LNCaP clone FGC (cell line): Measurements from ENCODE around the gene S100A13.

Experiments used
- DNase-seq: peaks from one replicate; pipeline ENCODE4 v3.0.0-alpha.2; 2011; ENCODE audit warnings: low read depth
- H3K4me3 ChIP-seq: 2 replicates; pipeline ENCODE4 v1.5.1; 2011; ENCODE audit warnings: mild to moderate bottlenecking, low read depth, low read length, control low read depth
- TF ChIP-seq, protein P1 (sequence below): IDR thresholded peaks from 2 replicates; pipeline ENCODE4 v1.5.1; 2012; ENCODE audit warnings: mild to moderate bottlenecking; ENCODE audit not compliant: control insufficient read depth, insufficient read depth; ENCODE audit errors: extremely low read depth

The S100A13 gene

GRCh38 chr1:153655333-153655732 lies 28.0 kb upstream of the S100A13 start:
- no peak overlapping the region for H3K4me3 ChIP-seq
- TF ChIP-seq, protein P1, sequence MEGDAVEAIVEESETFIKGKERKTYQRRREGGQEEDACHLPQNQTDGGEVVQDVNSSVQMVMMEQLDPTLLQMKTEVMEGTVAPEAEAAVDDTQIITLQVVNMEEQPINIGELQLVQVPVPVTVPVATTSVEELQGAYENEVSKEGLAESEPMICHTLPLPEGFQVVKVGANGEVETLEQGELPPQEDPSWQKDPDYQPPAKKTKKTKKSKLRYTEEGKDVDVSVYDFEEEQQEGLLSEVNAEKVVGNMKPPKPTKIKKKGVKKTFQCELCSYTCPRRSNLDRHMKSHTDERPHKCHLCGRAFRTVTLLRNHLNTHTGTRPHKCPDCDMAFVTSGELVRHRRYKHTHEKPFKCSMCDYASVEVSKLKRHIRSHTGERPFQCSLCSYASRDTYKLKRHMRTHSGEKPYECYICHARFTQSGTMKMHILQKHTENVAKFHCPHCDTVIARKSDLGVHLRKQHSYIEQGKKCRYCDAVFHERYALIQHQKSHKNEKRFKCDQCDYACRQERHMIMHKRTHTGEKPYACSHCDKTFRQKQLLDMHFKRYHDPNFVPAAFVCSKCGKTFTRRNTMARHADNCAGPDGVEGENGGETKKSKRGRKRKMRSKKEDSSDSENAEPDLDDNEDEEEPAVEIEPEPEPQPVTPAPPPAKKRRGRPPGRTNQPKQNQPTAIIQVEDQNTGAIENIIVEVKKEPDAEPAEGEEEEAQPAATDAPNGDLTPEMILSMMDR: no peak
- DNase-seq: no peak

GRCh38 chr1:153652805-153653500 lies 25.6 kb upstream of the S100A13 start:
- TF ChIP-seq, protein P1: no peak
- no peak overlapping the region for H3K4me3 ChIP-seq
- no peak for DNase-seq

DNA sequence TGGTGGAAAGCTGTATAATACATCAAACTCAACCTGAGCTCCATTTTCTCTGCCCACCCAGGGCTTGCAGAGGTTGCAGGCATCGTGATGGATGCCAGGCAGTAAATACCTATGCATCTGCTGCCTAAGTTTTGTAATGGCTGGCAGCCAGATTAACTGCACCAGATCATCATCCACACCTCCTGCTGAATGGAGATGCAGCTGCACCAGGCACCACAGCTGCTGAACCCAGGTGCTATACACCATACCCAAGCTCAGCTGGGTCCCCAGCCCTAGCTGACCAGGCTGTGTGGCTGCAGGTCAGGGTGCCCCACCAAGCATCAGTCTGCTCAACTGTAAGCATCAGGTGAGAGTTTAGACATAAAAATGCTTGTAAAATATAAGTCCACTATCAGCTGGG lies 24.5 kb upstream of the S100A13 start:
- no peak for DNase-seq
- H3K4me3 ChIP-seq: no peak overlapping the region
- TF ChIP-seq, protein P1: no peak

GRCh38 chr1:153649863-153650235 lies 22.5 kb upstream of the S100A13 start:
- no peak overlapping the region for H3K4me3 ChIP-seq
- DNase-seq: peak; percentile 94
- TF ChIP-seq, protein P1: no peak

DNA sequence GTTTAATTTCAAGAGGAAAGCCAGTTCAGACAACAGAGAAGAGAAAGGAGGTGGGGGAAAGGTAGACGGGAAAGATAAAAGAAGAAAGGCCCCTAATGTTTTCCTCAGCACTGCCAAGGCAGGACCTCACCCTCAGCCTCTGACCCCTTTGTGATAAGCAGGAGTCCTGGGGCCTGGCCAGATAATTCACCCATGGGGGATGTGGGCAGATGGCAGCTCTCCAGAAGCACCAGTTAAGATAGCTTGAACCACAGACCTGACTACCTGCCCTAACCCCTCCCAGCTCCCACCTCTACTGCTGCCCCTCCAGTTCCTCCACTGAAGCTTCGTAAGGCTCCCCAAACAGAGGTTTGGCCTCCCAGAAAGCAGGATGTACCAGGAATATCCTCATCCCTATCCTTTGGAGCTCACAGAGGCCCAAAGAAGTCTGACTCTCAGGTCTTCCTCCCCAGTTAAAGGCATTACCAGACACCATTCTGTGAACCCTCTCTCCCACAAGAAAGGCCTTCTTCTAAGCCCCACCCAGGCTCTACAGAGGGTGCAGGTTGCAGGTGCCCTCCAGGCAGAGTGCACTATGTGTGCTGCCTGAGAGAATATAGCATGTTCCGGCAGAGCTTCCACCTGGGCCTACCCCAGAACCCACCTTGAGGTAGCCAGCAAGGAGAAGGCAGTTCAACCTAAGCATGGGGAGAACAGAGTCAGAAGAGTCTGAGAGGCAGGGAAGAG lies 22.0 kb upstream of the S100A13 start:
- H3K4me3 ChIP-seq: no peak overlapping the region
- TF ChIP-seq, protein P1: no peak
- no peak for DNase-seq

- DNase-seq: no peak
- TF ChIP-seq, protein P1: no peak
- H3K4me3 ChIP-seq: no peak overlapping the region
These were observed 20.8 kb upstream of the S100A13 start for GRCh38 chr1:153648000-153648643.
